IMR-90 (cell line): Measurements from ENCODE around the gene NIPBL. TPM values are rescaled to one million over a fixed set of nuclear protein-coding genes. Genes with fewer than 3 reads are reported as not detected.
"Not testable (repeated sequence)": the region's sequence is repeated elsewhere in the genome, so short reads cannot be mapped to it uniquely, and the experiment has no call there.

ENCODE experiments used
- ATAC-seq: fragments of 200-7000 bp; cut with Tn5 transposase; 2 replicates; pipeline ENCODE4 v1.9.1; 2020; ENCODE audit warnings: low read depth, mild to moderate bottlenecking, moderate library complexity
- BruUV-seq: library from RNA; stranded (reverse); fragments of 400-500 nt; replicated peaks from 2 replicates; lab custom pipeline; 2021; lab: Mats Ljungman, UMichigan
- CTCF ChIA-PET: fragments of 300-600 bp; formaldehyde crosslinking; extraction: SDS; loops from one replicate; lab custom pipeline; 2021; ENCODE audit warnings: antibody characterized with exemption; lab: Yijun Ruan, JAX
- POLR2A ChIA-PET: fragments of 300-600 bp; sonication (Branson Sonifier 250); formaldehyde crosslinking; loops from one replicate; lab custom pipeline; 2022; ENCODE audit warnings: antibody characterized with exemption; ENCODE audit not compliant: unreplicated experiment; lab: Charles Lee
- DNase-seq: peaks from one replicate; pipeline ENCODE4 v3.0.0; 2013
- H2AFZ ChIP-seq: replicated peaks from 2 replicates; pipeline ENCODE3; 2013; ENCODE audit warnings: low read length, mild to moderate bottlenecking; ENCODE audit not compliant: poor library complexity
- H2AK5ac ChIP-seq: 2 replicates; pipeline ENCODE4 v1.6.1; 2013; ENCODE audit warnings: low read depth, low read length, inconsistent platforms
- H2AK9ac ChIP-seq: replicated peaks from 2 replicates; pipeline ENCODE3; 2013; ENCODE audit warnings: mild to moderate bottlenecking, low read depth, low read length, moderate library complexity; ENCODE audit not compliant: poor library complexity
- H2BK120ac ChIP-seq: 2 replicates; pipeline ENCODE4 v1.6.1; 2013; ENCODE audit warnings: low read depth, low read length, inconsistent platforms
- H2BK15ac ChIP-seq: 3 replicates; pipeline ENCODE4 v1.6.1; 2013; ENCODE audit warnings: low read depth, low read length, inconsistent platforms
- H2BK20ac ChIP-seq: 2 replicates; pipeline ENCODE4 v1.6.1; 2013; ENCODE audit warnings: low read depth, mild to moderate bottlenecking, inconsistent platforms, low read length, moderate library complexity
- H2BK5ac ChIP-seq: 2 replicates; pipeline ENCODE4 v1.6.1; 2013; ENCODE audit warnings: mild to moderate bottlenecking, low read depth, low read length, inconsistent platforms; ENCODE audit not compliant: poor library complexity, severe bottlenecking
- H3K14ac ChIP-seq: replicated peaks from 2 replicates; pipeline ENCODE4 v1.6.1; 2013; ENCODE audit warnings: low read depth, low read length, inconsistent platforms
- H3K18ac ChIP-seq: 2 replicates; pipeline ENCODE4 v1.6.1; 2013; ENCODE audit warnings: low read depth, low read length, control low read depth
- H3K23ac ChIP-seq: 2 replicates; pipeline ENCODE4 v1.6.1; 2013; ENCODE audit warnings: low read depth, low read length, inconsistent platforms
- H3K27ac ChIP-seq: 2 replicates; pipeline ENCODE4 v1.5.1; 2013; ENCODE audit warnings: mild to moderate bottlenecking, control low read depth, low read length; ENCODE audit not compliant: insufficient read depth
- H3K27me3 ChIP-seq: 2 replicates; pipeline ENCODE4 v1.6.1; 2013; ENCODE audit warnings: low read length; ENCODE audit not compliant: control insufficient read depth, insufficient read depth
- H3K36me3 ChIP-seq: 2 replicates; pipeline ENCODE4 v1.6.1; 2013; ENCODE audit warnings: low read length, mixed read lengths; ENCODE audit not compliant: control insufficient read depth, insufficient read depth
- H3K4ac ChIP-seq: 2 replicates; pipeline ENCODE4 v1.6.1; 2013; ENCODE audit warnings: low read depth, low read length, inconsistent platforms
- H3K4me1 ChIP-seq: 2 replicates; pipeline ENCODE4 v1.6.1; 2013; ENCODE audit warnings: low read length, mixed read lengths; ENCODE audit not compliant: control insufficient read depth, insufficient read depth
- H3K4me2 ChIP-seq: 2 replicates; pipeline ENCODE4 v1.6.1; 2013; ENCODE audit warnings: low read depth, mild to moderate bottlenecking, control low read depth, low read length, moderate library complexity
- H3K4me3 ChIP-seq: 2 replicates; pipeline ENCODE4 v1.5.1; 2013; ENCODE audit warnings: low read depth, mild to moderate bottlenecking, control low read depth, low read length, moderate library complexity; ENCODE audit not compliant: insufficient read depth
- H3K56ac ChIP-seq: 2 replicates; pipeline ENCODE4 v1.6.1; 2013; ENCODE audit warnings: low read length, inconsistent platforms; ENCODE audit not compliant: insufficient read depth; ENCODE audit errors: extremely low read depth
- H3K79me1 ChIP-seq, 2 experiments: 2 replicates each; pipeline ENCODE4 v1.6.1; 2013; ENCODE audit warnings: low read length in 2 of 2, inconsistent platforms in 1 of 2, low read depth in 1 of 2
- H3K9ac ChIP-seq: 2 replicates; pipeline ENCODE4 v1.6.1; 2013; ENCODE audit warnings: low read depth, low read length, control low read depth
- H3K9me1 ChIP-seq: 2 replicates; pipeline ENCODE4 v1.6.1; 2013; ENCODE audit warnings: low read length, inconsistent platforms; ENCODE audit not compliant: insufficient read depth
- H3K9me3 ChIP-seq: 2 replicates; pipeline ENCODE4 v1.6.1; 2013; ENCODE audit warnings: low read length; ENCODE audit not compliant: control insufficient read depth, insufficient read depth
- H4K20me1 ChIP-seq: 2 replicates; pipeline ENCODE4 v1.6.1; 2013; ENCODE audit warnings: low read length, inconsistent platforms; ENCODE audit not compliant: insufficient read depth
- H4K5ac ChIP-seq: 2 replicates; pipeline ENCODE4 v1.6.1; 2013; ENCODE audit warnings: mild to moderate bottlenecking, low read depth, low read length, control low read depth
- H4K8ac ChIP-seq, 2 experiments: 2 replicates each; pipeline ENCODE4 v1.6.1; 2013; ENCODE audit warnings: low read depth in 2 of 2, low read length in 2 of 2, control low read depth in 1 of 2, inconsistent platforms in 1 of 2
- H4K91ac ChIP-seq: 2 replicates; pipeline ENCODE4 v1.6.1; 2013; ENCODE audit warnings: low read depth, low read length, inconsistent platforms; ENCODE audit not compliant: insufficient read depth
- MAFK ChIP-seq: IDR thresholded peaks from 2 replicates; pipeline ENCODE4 v1.6.1; 2012; ENCODE audit warnings: low read depth, low read length, improper control_type of control experiment
- MAZ ChIP-seq: IDR thresholded peaks from 2 replicates; pipeline ENCODE4 v1.6.1; 2012; ENCODE audit warnings: low read depth, mild to moderate bottlenecking, low read length, improper control_type of control experiment, moderate library complexity, borderline replicate concordance
- MXI1 ChIP-seq: IDR thresholded peaks from 2 replicates; pipeline ENCODE4 v1.6.1; 2012; ENCODE audit warnings: low read depth, mild to moderate bottlenecking, low read length, moderate library complexity, borderline replicate concordance
- WGBS, 2 experiments: methylation state at CpG; one replicate each; pipeline versions ENCODE4 v1.1.5 to v1.1.7; 2013; ENCODE audit warnings: missing lambda C conversion rate in 2 of 2; ENCODE audit not compliant: insufficient read length in 1 of 2; ENCODE audit errors: extremely low coverage in 2 of 2; 5-methylcytosine and 5-hydroxymethylcytosine counted together
- dilution Hi-C: fragments of 300-500 bp; cut with HindIII; formaldehyde crosslinking; loops from one replicate; pipeline ENCODE4 v1.14.3; 2018; ENCODE audit warnings: low sequenced_read_pairs; ENCODE audit not compliant: unreplicated experiment
- in situ Hi-C: fragments of 300-500 bp; cut with MboI; formaldehyde crosslinking; loops from 3 replicates; pipeline ENCODE4 v1.14.3; 2019; ENCODE audit warnings: low sequenced_read_pairs, inconsistent platforms, mixed read lengths
- intact Hi-C: fragments of 100-400 bp; cut with micrococcal nuclease; formaldehyde crosslinking; loops from 2 replicates; pipeline ENCODE4 v1.10.0; 2022
- polyA plus RNA-seq, 3 experiments: library from polyadenylated mRNA; depleted of rRNA; stranded (reverse); fragments of >200 nt; gene quantifications; 2 replicates each; pipeline ENCODE4 v1.2.3, GENCODE V29; 2012; ENCODE audit warnings: low replicate concordance in 1 of 3
- total RNA-seq: library from RNA; depleted of rRNA; stranded (reverse); fragments of >200 nt; gene quantifications from 2 replicates; pipeline ENCODE4 v1.2.3, GENCODE V29; 2012

NIPBL gene
- total and polyA plus RNA-seq, 2 of the 4 experiments (the other 2 are of a cell fraction) = 8.4 to 46.4 TPM

- no TSS peak for BruUV-seq
- Histone ChIP-seq H3K4me2 (no peak overlapping the region), H2AK9ac (no peak overlapping the region), H2BK20ac (no peak overlapping the region), H4K8ac (no peak overlapping the region), H3K9ac (no peak overlapping the region), H3K79me1 (peaks cover 14 to 76% of the 10 kb centered on the region in 2 experiments; a peak in 3 of 4 replicates), H3K18ac (no peak overlapping the region), H3K14ac (no peak overlapping the region), H3K4me3 (no peak overlapping the region), H2AK5ac (no peak overlapping the region), H4K5ac (no peak overlapping the region), H3K36me3 (no peaks in the 10 kb centered on the region), H2BK15ac (no peak overlapping the region), H3K4me1 (peaks cover 5% of the 10 kb centered on the region; the same call in 1 of the 2 replicates), H2BK5ac (no peak overlapping the region), H3K27ac (no peak overlapping the region), H3K56ac (no peak overlapping the region), H4K20me1 (peaks cover 86% of the 10 kb centered on the region), H3K23ac (no peak overlapping the region), H2BK120ac (no peak overlapping the region), H2AFZ (no peak overlapping the region), H3K9me3 (no peaks in the 10 kb centered on the region), H3K4ac (no peak overlapping the region), H3K9me1 (peaks cover 10% of the 10 kb centered on the region; the same call in 1 of the 2 replicates), H3K27me3 (no peaks in the 10 kb centered on the region), H4K91ac (no peak overlapping the region)
- no CpG with 5 or more reads among the region's 2 CpGs for WGBS, 2 experiments
- TF ChIP-seq MAZ = no peak
- no peak for TF ChIP-seq MAFK
- TF ChIP-seq MXI1 = no peak
- DNase-seq (no peak), ATAC-seq (no peak)
- in situ Hi-C loops = no loop called here
- dilution Hi-C loops = no loop called here
- POLR2A ChIA-PET = no interaction called here
- intact Hi-C loops = no loop called here
- CTCF ChIA-PET = no interaction called here
These were observed 23.7 kb downstream of the NIPBL start for GRCh38 chr5:36900283-36900682.

- H3K9me1 ChIP-seq, H2BK20ac ChIP-seq, intact Hi-C loops, H3K27ac ChIP-seq, H3K9ac ChIP-seq, H3K4me3 ChIP-seq, H3K36me3 ChIP-seq, BruUV-seq, H3K9me3 ChIP-seq, H3K4me1 ChIP-seq, H3K27me3 ChIP-seq, H3K4ac ChIP-seq, H2BK5ac ChIP-seq, DNase-seq, H4K8ac ChIP-seq, H2BK120ac ChIP-seq, POLR2A ChIA-PET, H2AK9ac ChIP-seq, H3K4me2 ChIP-seq, H2BK15ac ChIP-seq, dilution Hi-C loops, H3K23ac ChIP-seq, ATAC-seq, in situ Hi-C loops, H3K18ac ChIP-seq, H4K91ac ChIP-seq, H4K5ac ChIP-seq, H2AK5ac ChIP-seq, H2AFZ ChIP-seq, H3K56ac ChIP-seq, CTCF ChIA-PET, H3K14ac ChIP-seq: not testable (repeated sequence)
- Histone ChIP-seq H3K79me1 (peaks cover 14 to 70% of the 10 kb centered on the region in 2 experiments; a peak in 3 of 4 replicates), H4K20me1 (peaks cover 80% of the 10 kb centered on the region)
These were observed 24.5 kb downstream of the NIPBL start for GRCh38 chr5:36901077-36901476.
